GM12878 (cell line): ENCODE measurements around the gene GADL1.

Source experiments
- CBFB ChIP-seq: IDR thresholded peaks from 2 replicates; pipeline ENCODE4 v1.6.1; 2016; ENCODE audit warnings: antibody characterized with exemption, low read depth
- CHD2 ChIP-seq: IDR thresholded peaks from 2 replicates; pipeline ENCODE4 v1.6.1; 2011; ENCODE audit warnings: low read depth, low read length, improper control_type of control experiment, borderline replicate concordance
- EP300 ChIP-seq, 2 experiments: fragments of 150-350 bp in 1 of 2; IDR thresholded peaks; 2 replicates each; pipeline ENCODE4 v1.6.1; 2011 to 2012; ENCODE audit warnings: low read depth in 2 of 2, low read length in 2 of 2, borderline replicate concordance in 1 of 2, improper control_type of control experiment in 1 of 2, inconsistent platforms in 1 of 2; ENCODE audit not compliant: control insufficient read depth in 1 of 2
- EZH2 ChIP-seq: IDR thresholded peaks from 2 replicates; pipeline ENCODE4 v1.6.1; 2012; ENCODE audit warnings: low read depth, mild to moderate bottlenecking, control low read depth, inconsistent platforms, low read length, borderline replicate concordance; ENCODE audit not compliant: control insufficient read depth
- MXI1 ChIP-seq: fragments of 150-350 bp; IDR thresholded peaks from 2 replicates; pipeline ENCODE4 v1.6.1; 2011; ENCODE audit warnings: low read depth, mild to moderate bottlenecking, inconsistent platforms, low read length, improper control_type of control experiment
- NBN ChIP-seq: fragments of 450-650 bp; IDR thresholded peaks from 2 replicates; pipeline ENCODE4 v1.6.1; 2016
- NFYB ChIP-seq: IDR thresholded peaks from 2 replicates; pipeline ENCODE4 v1.6.1; 2011; ENCODE audit warnings: low read depth, mild to moderate bottlenecking, low read length, improper control_type of control experiment, moderate library complexity; ENCODE audit not compliant: insufficient read depth
- SRF ChIP-seq, 2 experiments: IDR thresholded peaks; 2 replicates each; pipeline ENCODE4 v1.6.1; 2011; ENCODE audit warnings: low read depth in 2 of 2, low read length in 2 of 2, mild to moderate bottlenecking in 1 of 2, moderate library complexity in 1 of 2
- SUPT20H ChIP-seq: IDR thresholded peaks from 2 replicates; pipeline ENCODE4 v1.6.1; 2011; ENCODE audit warnings: low read depth, mild to moderate bottlenecking, low read length, moderate library complexity, borderline replicate concordance; ENCODE audit not compliant: control insufficient read depth
- TAF1 ChIP-seq: IDR thresholded peaks from 2 replicates; pipeline ENCODE4 v1.6.1; 2011; ENCODE audit warnings: mild to moderate bottlenecking, low read depth, low read length, borderline replicate concordance
- ZNF592 ChIP-seq: fragments of 450-650 bp; IDR thresholded peaks from 2 replicates; pipeline ENCODE4 v1.6.1; 2017; ENCODE audit warnings: mild to moderate bottlenecking, moderate library complexity
- ZZZ3 ChIP-seq: IDR thresholded peaks from 2 replicates; pipeline ENCODE4 v1.6.1; 2011; ENCODE audit warnings: low read depth; ENCODE audit not compliant: control insufficient read depth, insufficient read length
- TF ChIP-seq, protein P1 (sequence below): fragments of 450-650 bp; IDR thresholded peaks from 2 replicates; pipeline ENCODE4 v1.6.1; 2018; ENCODE audit warnings: borderline replicate concordance, mild to moderate bottlenecking; ENCODE audit not compliant: partially characterized antibody
- TF ChIP-seq, protein P2 (sequence below), 3 experiments: IDR thresholded peaks in 2 of 3; conservative IDR thresholded peaks in 1 of 3; 2 replicates each; pipeline ENCODE4 v1.5.1; 2011; ENCODE audit warnings: low read depth in 3 of 3, low read length in 3 of 3, mild to moderate bottlenecking in 3 of 3, control low read depth in 2 of 3, moderate library complexity in 2 of 3, inconsistent platforms in 1 of 3, mixed read lengths in 1 of 3; ENCODE audit not compliant: control insufficient read depth in 2 of 3, insufficient read depth in 1 of 3; ENCODE audit errors: extremely low read depth in 1 of 3

- no peak for TF ChIP-seq EP300 (IDR thresholded peaks at IDR 0.05; ENCODE audit: borderline replicate concordance in 1 of 2, control insufficient read depth in 1 of 2, low read depth in 2 of 2, low read length in 2 of 2)
- TF ChIP-seq, protein P1, sequence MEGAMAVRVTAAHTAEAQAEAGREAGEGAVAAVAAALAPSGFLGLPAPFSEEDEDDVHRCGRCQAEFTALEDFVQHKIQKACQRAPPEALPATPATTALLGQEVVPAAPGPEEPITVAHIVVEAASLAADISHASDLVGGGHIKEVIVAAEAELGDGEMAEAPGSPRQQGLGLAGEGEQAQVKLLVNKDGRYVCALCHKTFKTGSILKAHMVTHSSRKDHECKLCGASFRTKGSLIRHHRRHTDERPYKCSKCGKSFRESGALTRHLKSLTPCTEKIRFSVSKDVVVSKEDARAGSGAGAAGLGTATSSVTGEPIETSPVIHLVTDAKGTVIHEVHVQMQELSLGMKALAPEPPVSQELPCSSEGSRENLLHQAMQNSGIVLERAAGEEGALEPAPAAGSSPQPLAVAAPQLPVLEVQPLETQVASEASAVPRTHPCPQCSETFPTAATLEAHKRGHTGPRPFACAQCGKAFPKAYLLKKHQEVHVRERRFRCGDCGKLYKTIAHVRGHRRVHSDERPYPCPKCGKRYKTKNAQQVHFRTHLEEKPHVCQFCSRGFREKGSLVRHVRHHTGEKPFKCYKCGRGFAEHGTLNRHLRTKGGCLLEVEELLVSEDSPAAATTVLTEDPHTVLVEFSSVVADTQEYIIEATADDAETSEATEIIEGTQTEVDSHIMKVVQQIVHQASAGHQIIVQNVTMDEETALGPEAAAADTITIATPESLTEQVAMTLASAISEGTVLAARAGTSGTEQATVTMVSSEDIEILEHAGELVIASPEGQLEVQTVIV = no peak
- no peak for TF ChIP-seq NBN
- no peak for TF ChIP-seq TAF1
- no peak for TF ChIP-seq MXI1
- no peak for TF ChIP-seq CHD2
- TF ChIP-seq, protein P2, sequence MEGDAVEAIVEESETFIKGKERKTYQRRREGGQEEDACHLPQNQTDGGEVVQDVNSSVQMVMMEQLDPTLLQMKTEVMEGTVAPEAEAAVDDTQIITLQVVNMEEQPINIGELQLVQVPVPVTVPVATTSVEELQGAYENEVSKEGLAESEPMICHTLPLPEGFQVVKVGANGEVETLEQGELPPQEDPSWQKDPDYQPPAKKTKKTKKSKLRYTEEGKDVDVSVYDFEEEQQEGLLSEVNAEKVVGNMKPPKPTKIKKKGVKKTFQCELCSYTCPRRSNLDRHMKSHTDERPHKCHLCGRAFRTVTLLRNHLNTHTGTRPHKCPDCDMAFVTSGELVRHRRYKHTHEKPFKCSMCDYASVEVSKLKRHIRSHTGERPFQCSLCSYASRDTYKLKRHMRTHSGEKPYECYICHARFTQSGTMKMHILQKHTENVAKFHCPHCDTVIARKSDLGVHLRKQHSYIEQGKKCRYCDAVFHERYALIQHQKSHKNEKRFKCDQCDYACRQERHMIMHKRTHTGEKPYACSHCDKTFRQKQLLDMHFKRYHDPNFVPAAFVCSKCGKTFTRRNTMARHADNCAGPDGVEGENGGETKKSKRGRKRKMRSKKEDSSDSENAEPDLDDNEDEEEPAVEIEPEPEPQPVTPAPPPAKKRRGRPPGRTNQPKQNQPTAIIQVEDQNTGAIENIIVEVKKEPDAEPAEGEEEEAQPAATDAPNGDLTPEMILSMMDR (IDR thresholded peaks at IDR 0.05 in 2 of 3, conservative IDR thresholded peaks at IDR 0.05 in 1 of 3; ENCODE audit: control insufficient read depth in 2 of 3, extremely low read depth in 1 of 3, insufficient read depth in 1 of 3, low read depth in 3 of 3, low read length in 3 of 3) = no peak
- TF ChIP-seq SUPT20H = no peak
- TF ChIP-seq ZNF592 = no peak
- no peak for TF ChIP-seq ZZZ3
- no peak for TF ChIP-seq SRF (IDR thresholded peaks at IDR 0.05; ENCODE audit: low read depth in 2 of 2, low read length in 2 of 2)
- TF ChIP-seq EZH2 = no peak
- TF ChIP-seq CBFB = no peak
- TF ChIP-seq NFYB = no peak
Measured at GRCh38 chr3:30790150-30790549, 104.3 kb downstream of the GADL1 start.
